ENCODE results near the gene ARSB.
"Not testable (repeated sequence)": the region's sequence is repeated elsewhere in the genome, so short reads cannot be mapped to it uniquely, and the experiment has no call there.

ARSB gene

DNA sequence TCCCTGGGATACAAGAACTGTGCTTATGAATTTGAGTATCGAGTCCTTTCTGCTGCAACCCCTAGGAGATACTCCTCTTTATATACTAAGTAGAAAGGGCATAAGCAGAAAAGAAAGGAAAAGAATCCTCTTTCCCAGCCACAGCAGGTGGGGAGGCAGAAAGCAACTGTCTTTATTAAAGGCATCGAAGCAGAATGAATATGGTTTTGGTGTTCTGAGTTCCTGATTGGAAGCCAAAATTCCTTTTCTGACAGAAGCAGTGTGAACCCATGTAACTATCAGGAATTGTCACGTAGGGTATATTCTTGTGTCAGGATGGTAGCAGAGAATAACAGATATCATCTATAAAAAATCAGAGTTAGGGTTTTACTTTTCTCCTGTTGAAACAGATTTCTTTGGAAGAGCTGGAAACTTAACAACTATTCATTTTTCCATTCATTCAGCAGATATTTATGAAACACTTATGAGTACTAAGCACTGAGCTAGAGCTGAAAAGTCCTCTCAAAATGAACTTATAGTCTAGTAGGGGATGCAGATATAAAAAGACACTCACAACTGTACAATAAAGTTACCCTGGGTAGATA, 240.1 kb downstream of the ARSB start:
- DNase-seq = no peak

DNA sequence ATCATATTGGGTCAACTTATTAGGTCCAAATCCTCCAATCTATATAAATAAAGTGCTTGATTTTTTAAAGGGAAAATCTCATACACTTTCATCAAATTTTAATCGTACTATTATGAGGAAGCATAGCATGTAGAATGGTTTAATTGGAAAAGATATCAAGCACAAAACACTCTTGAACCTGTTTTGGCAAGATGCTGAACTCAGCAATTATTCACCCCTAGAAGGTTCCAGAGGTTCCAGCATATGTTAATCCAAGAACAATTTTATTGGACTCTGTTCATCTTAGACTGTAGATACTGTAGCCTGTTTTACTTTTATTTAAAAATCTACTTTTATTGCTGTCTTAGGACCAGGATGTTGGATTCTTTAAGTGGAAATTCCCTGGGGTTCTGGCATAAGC, 244.1 kb downstream of the ARSB start:
- DNase-seq = no peak

DNA sequence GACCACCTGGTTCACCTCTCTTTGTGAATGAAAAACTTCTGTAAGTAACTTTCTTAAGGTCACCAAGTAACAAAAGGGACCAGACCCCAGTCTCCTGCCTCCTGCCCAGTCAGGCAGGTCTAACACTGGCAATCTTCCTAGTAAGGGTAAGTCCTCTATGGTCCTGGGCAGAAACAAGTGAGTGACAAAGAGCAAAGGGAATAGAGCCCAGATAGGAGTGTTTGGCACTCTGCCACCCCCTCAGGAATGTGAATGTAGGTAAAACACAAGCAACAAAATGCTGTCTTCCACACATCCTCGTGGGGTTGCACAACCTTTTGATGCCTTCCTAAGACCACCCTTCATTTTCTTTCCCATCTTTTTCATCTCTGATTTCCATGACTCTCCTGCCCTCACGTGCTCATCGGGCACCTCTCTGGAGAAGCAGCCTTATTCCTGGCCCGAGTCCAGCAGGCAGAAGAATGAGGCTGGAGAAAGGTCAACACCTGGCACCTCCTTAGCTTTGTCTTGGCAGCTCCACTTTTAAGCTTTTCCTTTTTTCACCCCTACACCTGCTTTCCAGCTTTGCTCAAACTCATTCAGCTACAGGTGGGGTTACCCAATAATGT, 246.3 kb downstream of the ARSB start:
- DNase-seq = no peak

DNA sequence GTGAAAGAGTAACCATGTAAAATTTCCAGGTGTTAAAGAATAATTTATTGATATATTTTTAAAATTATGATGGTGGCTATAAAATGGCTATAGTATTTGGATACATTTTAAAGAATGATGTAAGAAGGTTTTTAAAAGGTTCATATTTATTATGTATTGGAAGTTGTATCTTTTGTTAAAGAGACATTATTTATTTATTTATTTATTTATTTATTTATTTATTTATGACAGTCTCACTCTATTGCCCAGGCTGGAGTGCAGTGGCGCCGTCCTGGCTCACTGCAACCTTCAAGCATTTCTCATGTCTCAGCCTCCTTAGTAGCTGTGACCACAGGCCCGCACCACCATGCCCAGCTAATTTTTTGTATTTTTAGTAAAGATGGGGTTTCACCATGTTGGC, 247.0 kb downstream of the ARSB start:
- no peak for DNase-seq

DNA sequence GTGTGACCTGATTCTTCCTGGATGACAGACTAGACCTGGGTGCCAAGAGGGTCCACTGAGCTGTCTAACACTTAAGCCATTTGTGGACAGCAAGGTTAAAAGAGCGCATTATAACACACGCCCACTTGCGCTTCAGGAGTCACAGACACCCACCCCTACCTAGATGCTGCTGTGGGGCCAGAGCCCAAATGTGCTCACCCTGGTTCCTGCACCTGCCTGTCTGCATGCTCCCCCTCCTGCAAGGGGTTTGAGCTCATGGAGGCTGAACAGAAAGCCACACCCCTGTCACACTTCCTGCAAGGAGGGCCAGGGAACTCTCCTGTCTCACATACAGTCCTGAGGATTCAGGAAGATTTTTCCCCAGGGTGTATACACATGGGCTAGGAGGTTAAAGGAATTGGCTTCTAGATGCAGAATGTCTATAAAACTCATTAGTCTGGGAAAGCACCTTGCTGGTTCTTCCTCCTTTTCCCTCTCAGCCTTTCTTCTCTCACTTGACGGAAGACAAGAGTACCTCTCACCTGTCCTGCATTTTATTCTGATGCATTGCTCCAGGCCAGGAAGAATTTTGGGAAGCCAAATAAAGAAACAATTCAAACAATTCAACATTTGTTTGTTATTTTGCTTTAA, 249.2 kb downstream of the ARSB start:
- DNase-seq = no peak

- no peak for DNase-seq
Measured at GRCh38 chr5:78734950-78735349, 250.2 kb downstream of the ARSB start.

GRCh38 chr5:78734094-78734845, 250.8 kb downstream of the ARSB start:
- no peak for DNase-seq

DNA sequence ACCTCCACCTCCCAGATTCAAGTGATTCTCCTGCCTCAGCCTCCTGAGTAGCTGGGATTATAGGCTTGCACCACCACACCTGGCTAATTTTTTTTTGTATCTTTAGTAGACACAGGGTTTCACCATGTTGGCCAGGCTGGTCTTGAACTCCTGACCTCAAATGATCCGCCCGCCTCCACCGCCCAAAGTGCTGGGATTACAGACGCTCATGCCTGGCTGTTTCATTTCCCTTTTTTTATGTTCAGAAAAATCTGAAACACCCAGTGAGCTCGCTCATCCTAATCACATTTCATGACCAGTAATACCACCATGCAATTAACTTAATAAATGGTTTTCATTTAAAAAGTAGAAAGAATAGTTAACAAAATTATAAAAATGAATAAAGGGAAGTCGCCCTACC, 252.4 kb downstream of the ARSB start:
- not testable (repeated sequence) for DNase-seq

GRCh38 chr5:78731884-78732283, 253.2 kb downstream of the ARSB start:
- DNase-seq = no peak

- DNase-seq = peak; percentile 82 to 91
Measured at GRCh38 chr5:78730300-78731094, 254.6 kb downstream of the ARSB start.

- no peak for DNase-seq
Measured at GRCh38 chr5:78727786-78728761, 257.0 kb downstream of the ARSB start.
